ENCODE results near the gene CXCL11.
"Not testable (repeated sequence)": the region's sequence is repeated elsewhere in the genome, so short reads cannot be mapped to it uniquely, and the experiment has no call there.

Gene CXCL11

DNA sequence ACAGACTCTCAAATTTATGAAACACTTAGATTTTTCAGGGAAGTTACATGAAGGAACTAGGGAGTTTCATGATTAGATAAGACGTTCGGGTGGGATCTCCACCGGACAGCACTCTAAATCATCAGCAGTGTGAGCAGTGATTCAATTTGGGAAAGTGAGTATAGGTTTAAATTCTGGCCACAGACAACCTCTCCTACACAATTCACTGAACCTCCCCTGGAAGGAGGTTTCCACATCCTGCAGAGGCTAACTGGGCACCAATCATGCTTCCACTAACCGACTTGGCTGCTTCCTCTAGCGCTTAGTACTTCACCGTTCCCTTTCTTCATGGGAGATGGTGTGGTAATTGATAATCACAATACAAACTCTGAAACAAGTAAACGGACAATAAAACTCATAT, 34.2 kb downstream of the CXCL11 start:
- no peak for DNase-seq
- peaks cover 21% of the 10 kb centered on the region for H3K27me3 ChIP-seq
- no peaks in the 10 kb centered on the region for H3K9me3 ChIP-seq
- H3K36me3 ChIP-seq, result no peaks in the 10 kb centered on the region
- TF ChIP-seq, protein P1, sequence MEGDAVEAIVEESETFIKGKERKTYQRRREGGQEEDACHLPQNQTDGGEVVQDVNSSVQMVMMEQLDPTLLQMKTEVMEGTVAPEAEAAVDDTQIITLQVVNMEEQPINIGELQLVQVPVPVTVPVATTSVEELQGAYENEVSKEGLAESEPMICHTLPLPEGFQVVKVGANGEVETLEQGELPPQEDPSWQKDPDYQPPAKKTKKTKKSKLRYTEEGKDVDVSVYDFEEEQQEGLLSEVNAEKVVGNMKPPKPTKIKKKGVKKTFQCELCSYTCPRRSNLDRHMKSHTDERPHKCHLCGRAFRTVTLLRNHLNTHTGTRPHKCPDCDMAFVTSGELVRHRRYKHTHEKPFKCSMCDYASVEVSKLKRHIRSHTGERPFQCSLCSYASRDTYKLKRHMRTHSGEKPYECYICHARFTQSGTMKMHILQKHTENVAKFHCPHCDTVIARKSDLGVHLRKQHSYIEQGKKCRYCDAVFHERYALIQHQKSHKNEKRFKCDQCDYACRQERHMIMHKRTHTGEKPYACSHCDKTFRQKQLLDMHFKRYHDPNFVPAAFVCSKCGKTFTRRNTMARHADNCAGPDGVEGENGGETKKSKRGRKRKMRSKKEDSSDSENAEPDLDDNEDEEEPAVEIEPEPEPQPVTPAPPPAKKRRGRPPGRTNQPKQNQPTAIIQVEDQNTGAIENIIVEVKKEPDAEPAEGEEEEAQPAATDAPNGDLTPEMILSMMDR (IDR thresholded peaks at IDR 0.05; ENCODE audit: low read depth, low read length), result no peak
- no peaks in the 10 kb centered on the region for H3K4me1 ChIP-seq
- H3K4me3 ChIP-seq (ENCODE audit: low read depth, low read length), result no peak overlapping the region

DNA sequence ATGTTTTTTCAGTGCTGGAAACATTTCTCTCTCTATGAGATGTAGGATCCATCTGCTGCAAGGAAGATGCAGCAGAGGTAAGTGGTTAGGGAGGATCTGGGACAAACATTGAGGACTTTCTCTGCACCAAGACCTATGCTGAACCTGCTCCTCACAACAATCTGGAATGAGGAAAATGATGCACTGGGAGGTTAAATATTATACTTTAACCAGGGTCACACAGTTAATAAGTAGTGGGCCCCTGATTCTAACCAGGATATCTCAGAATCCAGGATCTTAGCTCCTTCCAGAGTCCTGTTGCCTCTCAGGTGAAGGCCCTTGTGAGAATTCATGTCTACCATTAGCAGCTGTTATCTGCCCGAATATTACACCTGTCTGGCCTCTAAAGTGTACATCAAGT, 35.6 kb downstream of the CXCL11 start:
- no peak for DNase-seq
- Histone ChIP-seq H3K27me3 (peaks cover 7% of the 10 kb centered on the region; the same call in 1 of the 2 replicates), H3K9me3 (no peaks in the 10 kb centered on the region), H3K4me1 (no peaks in the 10 kb centered on the region), H3K4me3 (ENCODE audit: low read depth, low read length) (no peak overlapping the region), H3K36me3 (no peaks in the 10 kb centered on the region)
- TF ChIP-seq, protein P1 (IDR thresholded peaks at IDR 0.05; ENCODE audit: low read depth, low read length), result no peak

DNA sequence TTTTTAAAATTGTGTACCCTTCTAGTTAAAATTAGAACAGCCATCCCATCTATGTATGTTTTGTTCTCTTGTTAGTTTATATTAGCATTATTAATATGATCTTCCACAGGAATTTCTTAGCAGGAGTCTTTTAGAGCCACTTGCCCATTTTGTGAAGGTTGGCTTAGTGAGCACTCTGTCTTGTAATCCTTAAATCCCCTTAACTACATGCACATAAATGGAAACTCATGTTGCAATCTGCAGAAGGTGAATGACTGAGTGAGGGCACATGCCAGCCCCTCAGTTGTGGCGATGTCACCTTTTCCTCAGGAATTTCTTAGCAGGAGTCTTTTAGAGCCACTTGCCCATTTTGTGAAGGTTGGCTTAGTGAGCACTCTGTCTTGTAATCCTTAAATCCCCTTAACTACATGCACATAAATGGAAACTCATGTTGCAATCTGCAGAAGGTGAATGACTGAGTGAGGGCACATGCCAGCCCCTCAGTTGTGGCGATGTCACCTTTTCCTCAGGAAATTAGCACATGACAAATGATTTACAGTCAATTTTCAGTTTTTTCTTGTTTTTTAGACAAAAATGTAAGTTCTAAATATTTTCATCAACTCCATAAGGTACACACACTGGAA, 37.2 kb downstream of the CXCL11 start:
- not testable (repeated sequence) for H3K27me3 ChIP-seq; H3K36me3 ChIP-seq; H3K4me3 ChIP-seq (ENCODE audit: low read depth, low read length); DNase-seq; H3K9me3 ChIP-seq; H3K4me1 ChIP-seq

DNA sequence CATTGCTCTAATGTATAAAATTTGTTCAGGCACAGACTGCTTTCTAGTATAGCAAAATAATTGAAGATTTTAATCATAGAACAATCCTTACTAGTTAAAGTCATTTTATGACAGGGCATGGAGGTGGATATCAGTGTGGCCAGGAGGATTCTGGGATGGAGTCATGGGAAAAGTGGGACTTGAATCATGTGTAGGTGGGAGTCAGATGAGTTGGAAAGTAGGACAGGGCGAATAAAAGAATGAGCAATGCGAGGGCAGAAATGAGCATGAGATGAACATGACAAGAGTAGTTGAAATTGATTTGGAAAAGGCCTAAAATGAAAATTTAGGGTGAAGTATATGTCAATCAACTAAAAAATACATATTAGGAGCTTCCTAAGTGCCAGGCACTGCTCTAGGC, 37.9 kb downstream of the CXCL11 start:
- no peaks in the 10 kb centered on the region for H3K27me3 ChIP-seq
- no peaks in the 10 kb centered on the region for H3K4me1 ChIP-seq
- TF ChIP-seq, protein P1 (IDR thresholded peaks at IDR 0.05; ENCODE audit: low read depth, low read length), result no peak
- H3K4me3 ChIP-seq (ENCODE audit: low read depth, low read length), result no peak overlapping the region
- no peaks in the 10 kb centered on the region for H3K36me3 ChIP-seq
- H3K9me3 ChIP-seq, result no peaks in the 10 kb centered on the region
- DNase-seq, result no peak

DNA sequence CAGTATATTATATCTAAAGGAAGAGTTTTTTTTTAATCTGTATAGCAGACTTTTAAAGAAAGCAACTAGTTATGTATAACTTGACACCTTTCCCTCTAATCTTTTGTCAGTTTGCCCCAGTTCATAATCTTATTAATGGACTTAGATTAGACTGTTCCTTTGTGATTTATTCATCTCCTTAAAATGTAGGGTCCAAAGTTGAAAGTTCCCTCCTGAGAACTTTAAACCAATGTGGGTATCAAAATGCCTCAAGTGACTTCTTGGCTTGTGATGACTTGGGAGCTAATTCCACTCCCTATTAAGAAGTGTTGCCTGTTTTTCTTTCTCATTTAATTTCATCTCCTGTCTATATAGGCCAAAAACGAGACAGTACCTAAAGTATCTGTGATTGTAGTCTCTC, 38.8 kb downstream of the CXCL11 start:
- Histone ChIP-seq H3K36me3 (no peaks in the 10 kb centered on the region), H3K4me3 (ENCODE audit: low read depth, low read length) (no peak overlapping the region), H3K9me3 (no peaks in the 10 kb centered on the region), H3K27me3 (no peaks in the 10 kb centered on the region), H3K4me1 (no peaks in the 10 kb centered on the region)
- DNase-seq, result no peak
- TF ChIP-seq, protein P1 (IDR thresholded peaks at IDR 0.05; ENCODE audit: low read depth, low read length), result no peak

DNA sequence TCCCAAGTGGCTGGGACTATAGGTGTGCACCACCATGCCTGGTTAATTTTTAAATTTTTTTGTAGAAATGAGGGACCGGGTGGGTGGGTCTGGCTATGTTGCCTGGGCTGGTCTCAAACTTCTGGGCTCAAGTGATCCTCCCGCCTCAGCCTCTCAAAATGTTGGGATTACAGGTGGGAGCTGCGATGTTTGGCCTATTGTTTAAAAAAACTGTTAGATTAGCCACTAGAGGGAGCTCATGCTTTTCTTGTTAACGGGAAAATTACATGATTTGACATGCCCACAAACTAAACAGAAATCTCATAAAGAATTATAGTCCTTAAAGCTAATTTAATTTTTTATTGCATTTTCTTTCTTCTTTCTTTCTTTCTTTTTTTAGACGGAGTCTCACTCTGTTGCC, 40.1 kb downstream of the CXCL11 start:
- no peaks in the 10 kb centered on the region for H3K9me3 ChIP-seq
- no peaks in the 10 kb centered on the region for H3K4me1 ChIP-seq
- no peak for DNase-seq
- H3K4me3 ChIP-seq (ENCODE audit: low read depth, low read length), result no peak overlapping the region
- H3K27me3 ChIP-seq, result no peaks in the 10 kb centered on the region
- TF ChIP-seq, protein P1 (IDR thresholded peaks at IDR 0.05; ENCODE audit: low read depth, low read length), result peak; percentile 65
- no peaks in the 10 kb centered on the region for H3K36me3 ChIP-seq

Measured in BE2C (cell line).